ENCODE measurements around the gene KMT2B.

The KMT2B gene

GRCh38 chr19:35742121-35742724 is 24.4 kb downstream of the KMT2B start, which contains the start of gene IGFLR1:
IGFLR1 (minus strand) TSS chr19:35742452; CDS start chr19:35741180, 1,272 bp downstream.
- peak; percentile 79 for DNase-seq (ENCODE audit: low read depth)
- no peak for TF ChIP-seq CTCF (IDR thresholded peaks at IDR 0.05; ENCODE audit: low read depth, low read length, missing control alignments)
- peak within 1 kb of the TSS; percentile 65 for H3K4me3 ChIP-seq (ENCODE audit: low read depth, low read length)

DNA sequence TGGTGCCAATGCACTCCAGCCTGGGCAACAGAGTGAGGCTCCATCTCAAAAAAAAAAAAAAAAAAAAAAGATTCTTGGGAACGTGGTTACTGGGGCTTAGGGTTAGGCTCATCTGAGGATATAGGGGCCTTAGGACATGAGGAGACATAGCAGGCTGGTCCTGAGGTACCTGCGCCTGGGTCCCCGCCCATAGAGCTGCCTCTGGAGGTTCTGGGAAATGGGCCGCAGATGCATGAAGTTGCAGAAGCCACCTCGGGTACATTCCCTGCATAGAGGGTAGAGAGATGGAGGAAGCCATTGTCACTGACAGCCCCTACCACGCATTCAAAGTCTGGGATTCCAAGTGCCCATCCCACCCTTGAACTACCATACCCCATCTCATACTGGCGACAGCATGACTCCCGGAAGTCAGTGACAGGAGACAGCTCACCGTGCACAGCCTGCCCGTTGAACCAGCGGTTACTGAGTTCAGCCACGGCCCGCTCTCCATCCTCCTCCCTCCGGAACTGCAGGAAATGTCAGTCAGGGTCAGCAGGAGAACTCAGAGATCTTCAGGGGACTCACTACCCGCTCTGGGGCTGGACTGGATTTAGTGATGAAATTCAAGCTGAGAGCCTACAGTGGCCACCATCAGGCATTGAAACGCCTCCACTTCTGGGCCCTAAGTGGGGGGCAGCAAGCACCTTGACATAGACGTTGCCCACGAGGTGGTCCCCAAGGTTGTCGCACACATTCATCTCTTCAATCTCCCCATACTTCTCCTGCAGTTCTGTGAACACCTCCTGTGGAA is 26.0 kb downstream of the KMT2B start:
- DNase-seq (ENCODE audit: low read depth), result no peak
- TF ChIP-seq CTCF (IDR thresholded peaks at IDR 0.05; ENCODE audit: low read depth, low read length, missing control alignments), result no peak
- H3K4me3 ChIP-seq (ENCODE audit: low read depth, low read length), result peak overlapping the region; percentile 77

DNA sequence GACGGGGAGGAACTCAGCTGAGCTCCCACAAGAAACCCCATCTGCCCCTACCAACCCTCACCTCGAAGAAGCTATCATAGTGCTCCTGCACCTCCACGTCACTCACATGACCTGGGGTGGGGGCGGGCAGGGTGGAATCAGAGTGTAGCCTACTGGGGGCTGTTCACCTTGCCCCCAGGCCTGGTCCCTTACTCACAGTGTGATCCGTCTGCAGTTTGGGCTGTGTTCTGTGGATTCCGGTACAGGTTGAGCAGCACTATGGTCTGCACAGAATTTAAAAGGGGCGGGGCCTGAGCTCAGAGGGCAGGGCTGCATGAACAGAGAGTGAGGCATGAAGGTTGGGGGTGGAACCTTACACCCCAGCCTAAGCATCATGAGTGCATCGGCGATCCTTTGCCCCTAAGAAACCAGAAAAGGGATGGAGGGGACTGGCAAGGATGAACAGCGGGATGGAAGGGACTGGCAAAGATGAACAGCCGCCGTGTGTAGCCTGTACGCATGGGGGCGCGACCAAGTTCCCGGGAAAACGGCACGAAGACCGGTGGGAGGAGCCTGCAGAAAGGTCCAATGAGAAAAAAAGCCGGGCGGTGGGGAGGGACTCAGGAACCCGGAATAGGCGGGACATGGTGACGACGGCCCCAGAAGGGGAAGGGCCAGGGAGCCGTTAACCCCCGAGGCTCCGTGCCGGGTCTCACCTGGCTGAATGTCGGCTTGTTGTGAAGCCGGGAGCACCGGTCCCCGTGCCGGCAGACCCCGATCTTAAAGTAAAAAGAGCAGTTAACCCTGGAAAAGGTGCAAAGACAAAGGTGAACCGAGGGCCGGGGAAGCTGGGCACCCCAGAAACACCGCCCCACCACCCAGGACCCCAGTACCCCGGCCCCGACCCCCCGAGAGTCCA is 26.9 kb downstream of the KMT2B start:
- H3K4me3 ChIP-seq (ENCODE audit: low read depth, low read length), result peak overlapping the region; percentile 77
- peak; percentile 82 for DNase-seq (ENCODE audit: low read depth)
- peak; percentile 12 for TF ChIP-seq CTCF (IDR thresholded peaks at IDR 0.05; ENCODE audit: low read depth, low read length, missing control alignments)

GRCh38 chr19:35745328-35746086 is 27.7 kb downstream of the KMT2B start, which contains the start of the genes PSENEN and U2AF1L4:
PSENEN (plus strand) TSS chr19:35745651; CDS start chr19:35745931, 280 bp downstream.
U2AF1L4 (minus strand) TSS chr19:35745418; CDS start chr19:35745391, 27 bp downstream.
- DNase-seq (ENCODE audit: low read depth), result peak; percentile 99
- H3K4me3 ChIP-seq (ENCODE audit: low read depth, low read length), result peak within 1 kb of the TSS; percentile 77
- TF ChIP-seq CTCF (IDR thresholded peaks at IDR 0.05; ENCODE audit: low read depth, low read length, missing control alignments), result no peak

- DNase-seq (ENCODE audit: low read depth), result no peak
- peak overlapping the region; percentile 77 for H3K4me3 ChIP-seq (ENCODE audit: low read depth, low read length)
- TF ChIP-seq CTCF (IDR thresholded peaks at IDR 0.05; ENCODE audit: low read depth, low read length, missing control alignments), result no peak
These were observed 28.3 kb downstream of the KMT2B start for GRCh38 chr19:35746087-35746462.

GRCh38 chr19:35746531-35746930 is 28.7 kb downstream of the KMT2B start:
- peak overlapping the region; percentile 77; the same call in 1 of the 2 replicates for H3K4me3 ChIP-seq (ENCODE audit: low read depth, low read length)
- DNase-seq (ENCODE audit: low read depth), result no peak
- no peak for TF ChIP-seq CTCF (IDR thresholded peaks at IDR 0.05; ENCODE audit: low read depth, low read length, missing control alignments)
